ENCODE data around the gene FBN2. TPM values are rescaled to one million over a fixed set of nuclear protein-coding genes. Genes with fewer than 3 reads are reported as not detected.

Gene FBN2
- total RNA-seq, 4 donors from 2014 or later: 0.24 to 1.3 (median 0.89) TPM

DNA sequence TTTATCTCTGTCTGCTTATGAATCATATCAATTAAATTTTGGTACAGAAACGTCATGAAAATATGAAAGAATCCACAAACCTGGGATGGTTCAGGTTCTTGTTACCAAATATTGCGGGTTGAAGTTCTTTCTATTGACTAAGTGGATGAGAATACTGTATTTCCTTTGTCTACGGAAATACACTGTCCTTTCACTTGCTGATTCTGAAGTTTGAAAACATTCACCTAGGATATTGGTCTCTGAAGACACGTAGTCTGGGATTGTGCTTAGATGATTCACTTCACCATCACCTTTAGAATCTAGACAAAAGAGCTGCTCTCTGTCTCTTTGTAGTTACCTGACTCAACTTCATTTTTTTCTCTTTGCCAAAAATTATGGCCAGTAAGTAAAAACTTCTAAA, 222.4 kb downstream of the FBN2 start:
- H3K9me3 ChIP-seq: no peaks in the 10 kb centered on the region
- H3K27ac ChIP-seq: no peak overlapping the region
- DNase-seq (ENCODE audit: low spot score in 2 of 2): no peak
- no peaks in the 10 kb centered on the region for H3K4me1 ChIP-seq
- WGBS: 87% methylated on average over 4 of the region's 4 CpGs
- H3K27me3 ChIP-seq: no peaks in the 10 kb centered on the region
- H3K36me3 ChIP-seq: no peaks in the 10 kb centered on the region
- H3K4me3 ChIP-seq: no peak overlapping the region
- TF ChIP-seq, protein P1, sequence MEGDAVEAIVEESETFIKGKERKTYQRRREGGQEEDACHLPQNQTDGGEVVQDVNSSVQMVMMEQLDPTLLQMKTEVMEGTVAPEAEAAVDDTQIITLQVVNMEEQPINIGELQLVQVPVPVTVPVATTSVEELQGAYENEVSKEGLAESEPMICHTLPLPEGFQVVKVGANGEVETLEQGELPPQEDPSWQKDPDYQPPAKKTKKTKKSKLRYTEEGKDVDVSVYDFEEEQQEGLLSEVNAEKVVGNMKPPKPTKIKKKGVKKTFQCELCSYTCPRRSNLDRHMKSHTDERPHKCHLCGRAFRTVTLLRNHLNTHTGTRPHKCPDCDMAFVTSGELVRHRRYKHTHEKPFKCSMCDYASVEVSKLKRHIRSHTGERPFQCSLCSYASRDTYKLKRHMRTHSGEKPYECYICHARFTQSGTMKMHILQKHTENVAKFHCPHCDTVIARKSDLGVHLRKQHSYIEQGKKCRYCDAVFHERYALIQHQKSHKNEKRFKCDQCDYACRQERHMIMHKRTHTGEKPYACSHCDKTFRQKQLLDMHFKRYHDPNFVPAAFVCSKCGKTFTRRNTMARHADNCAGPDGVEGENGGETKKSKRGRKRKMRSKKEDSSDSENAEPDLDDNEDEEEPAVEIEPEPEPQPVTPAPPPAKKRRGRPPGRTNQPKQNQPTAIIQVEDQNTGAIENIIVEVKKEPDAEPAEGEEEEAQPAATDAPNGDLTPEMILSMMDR (IDR thresholded peaks at IDR 0.05): no peak
- TF ChIP-seq POLR2A (IDR thresholded peaks at IDR 0.05): no peak
- no peak for TF ChIP-seq POLR2AphosphoS5 (IDR thresholded peaks at IDR 0.05)
- TF ChIP-seq EP300 (IDR thresholded peaks at IDR 0.05): no peak

DNA sequence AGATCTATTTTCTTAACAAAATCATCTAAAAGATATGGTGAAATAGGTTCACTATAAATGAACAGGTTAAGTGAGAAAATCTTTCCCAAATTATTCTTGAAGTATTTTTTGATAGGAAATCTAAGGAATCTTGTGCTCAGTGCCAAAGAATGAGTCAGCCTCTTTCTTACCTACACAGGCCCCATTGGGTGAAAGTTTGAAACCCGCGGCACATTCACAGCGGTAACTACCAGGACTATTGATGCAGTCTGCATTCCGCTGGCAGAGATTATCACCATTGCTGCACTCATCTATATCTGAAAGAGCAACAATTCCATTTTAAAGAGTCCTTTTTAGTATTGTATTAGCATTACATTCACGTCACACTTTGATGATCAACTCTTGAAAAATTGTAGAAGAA, 232.7 kb downstream of the FBN2 start:
- no peak overlapping the region for H3K4me3 ChIP-seq
- WGBS: 85% methylated on average over 5 of the region's 5 CpGs
- no peaks in the 10 kb centered on the region for H3K36me3 ChIP-seq
- H3K27me3 ChIP-seq: no peaks in the 10 kb centered on the region
- TF ChIP-seq EP300 (IDR thresholded peaks at IDR 0.05) (no peak), POLR2AphosphoS5 (IDR thresholded peaks at IDR 0.05) (no peak), POLR2A (IDR thresholded peaks at IDR 0.05) (no peak)
- TF ChIP-seq, protein P1 (IDR thresholded peaks at IDR 0.05): no peak
- H3K4me1 ChIP-seq: no peaks in the 10 kb centered on the region
- H3K27ac ChIP-seq: no peak overlapping the region
- DNase-seq (ENCODE audit: low spot score in 2 of 2): no peak
- no peaks in the 10 kb centered on the region for H3K9me3 ChIP-seq

DNA sequence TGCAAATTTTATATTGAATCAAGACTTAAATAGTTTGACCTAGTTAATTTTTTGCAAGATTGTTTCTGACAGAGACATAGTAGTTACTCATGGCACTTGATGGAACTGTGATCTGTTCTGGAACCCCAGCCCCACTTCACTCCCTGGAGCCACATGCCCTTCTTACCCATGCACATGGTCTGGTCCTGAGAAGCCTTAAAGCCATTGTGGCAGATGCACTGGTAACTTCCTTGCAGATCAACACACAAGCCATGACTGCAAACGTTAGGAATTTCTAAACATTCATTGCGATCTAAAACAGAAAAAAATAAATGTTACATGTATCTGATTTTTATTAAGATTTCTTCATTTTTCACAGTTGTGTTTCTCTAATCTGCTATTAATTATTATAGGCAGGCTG, 233.3 kb downstream of the FBN2 start:
- no peaks in the 10 kb centered on the region for H3K27me3 ChIP-seq
- WGBS: 45% methylated on average over 2 of the region's 2 CpGs
- no peaks in the 10 kb centered on the region for H3K4me1 ChIP-seq

DNA sequence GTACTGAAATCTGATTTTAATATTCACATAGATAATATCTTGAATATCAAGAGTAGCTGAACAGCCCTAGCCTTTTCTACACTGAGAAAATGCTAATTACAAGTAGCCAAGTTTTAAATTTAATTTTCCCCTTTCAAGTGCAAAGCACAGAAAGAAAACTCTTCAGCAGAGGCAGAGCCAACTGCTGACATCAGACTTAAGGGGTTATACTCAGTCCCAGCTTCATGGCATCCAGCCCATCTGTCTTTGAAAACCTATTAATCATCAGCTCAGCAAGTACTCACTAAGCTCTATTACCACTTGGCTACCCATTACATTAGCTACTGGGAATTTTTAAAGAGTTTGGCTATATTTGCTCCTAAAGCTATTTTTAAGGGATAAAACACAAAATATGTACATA, 234.0 kb downstream of the FBN2 start:
- no peak for DNase-seq (ENCODE audit: low spot score in 2 of 2)
- no peaks in the 10 kb centered on the region for H3K9me3 ChIP-seq
- H3K27me3 ChIP-seq: no peaks in the 10 kb centered on the region
- H3K4me1 ChIP-seq: no peaks in the 10 kb centered on the region
- no peaks in the 10 kb centered on the region for H3K36me3 ChIP-seq
- H3K4me3 ChIP-seq: no peak overlapping the region
- no peak overlapping the region for H3K27ac ChIP-seq
- TF ChIP-seq, protein P1 (IDR thresholded peaks at IDR 0.05): no peak
- TF ChIP-seq POLR2AphosphoS5 (IDR thresholded peaks at IDR 0.05): no peak
- no peak for TF ChIP-seq EP300 (IDR thresholded peaks at IDR 0.05)
- TF ChIP-seq POLR2A (IDR thresholded peaks at IDR 0.05): no peak

More for the DNA sequence above, 233.3 kb downstream of the FBN2 start:
- no peaks in the 10 kb centered on the region for H3K9me3 ChIP-seq
- no peaks in the 10 kb centered on the region for H3K36me3 ChIP-seq
- DNase-seq (ENCODE audit: low spot score in 2 of 2): no peak
- TF ChIP-seq EP300 (IDR thresholded peaks at IDR 0.05) (no peak), POLR2A (IDR thresholded peaks at IDR 0.05) (no peak), POLR2AphosphoS5 (IDR thresholded peaks at IDR 0.05) (no peak)
- no peak overlapping the region for H3K4me3 ChIP-seq
- H3K27ac ChIP-seq: no peak overlapping the region

DNA sequence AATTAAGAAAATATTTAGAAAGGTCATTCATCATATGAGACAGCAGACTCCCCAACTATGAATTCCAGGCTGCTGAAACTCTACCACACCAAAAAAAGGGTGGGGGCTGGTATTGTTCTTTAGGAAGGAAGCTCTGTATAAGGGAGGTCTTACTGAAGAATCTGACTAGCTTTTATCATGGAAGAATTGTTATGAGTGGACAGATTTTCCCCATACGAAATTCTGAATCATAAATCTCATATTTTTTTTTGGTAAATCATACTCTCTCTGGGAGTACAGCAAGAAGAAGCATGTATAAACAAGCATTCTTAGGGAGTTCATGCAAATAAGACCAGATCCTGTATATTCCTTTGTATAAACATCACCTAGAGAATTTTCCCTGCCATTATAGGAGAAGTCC, 234.5 kb downstream of the FBN2 start:
- Histone ChIP-seq H3K4me3 (no peak overlapping the region), H3K9me3 (no peaks in the 10 kb centered on the region), H3K4me1 (no peaks in the 10 kb centered on the region), H3K27me3 (no peaks in the 10 kb centered on the region), H3K27ac (no peak overlapping the region), H3K36me3 (no peaks in the 10 kb centered on the region)
- DNase-seq (ENCODE audit: low spot score in 2 of 2): no peak
- WGBS: 22% methylated on average over 1 of the region's 1 CpG
- TF ChIP-seq, protein P1 (IDR thresholded peaks at IDR 0.05): no peak
- TF ChIP-seq POLR2A (IDR thresholded peaks at IDR 0.05): no peak
- no peak for TF ChIP-seq POLR2AphosphoS5 (IDR thresholded peaks at IDR 0.05)
- TF ChIP-seq EP300 (IDR thresholded peaks at IDR 0.05): no peak

DNA sequence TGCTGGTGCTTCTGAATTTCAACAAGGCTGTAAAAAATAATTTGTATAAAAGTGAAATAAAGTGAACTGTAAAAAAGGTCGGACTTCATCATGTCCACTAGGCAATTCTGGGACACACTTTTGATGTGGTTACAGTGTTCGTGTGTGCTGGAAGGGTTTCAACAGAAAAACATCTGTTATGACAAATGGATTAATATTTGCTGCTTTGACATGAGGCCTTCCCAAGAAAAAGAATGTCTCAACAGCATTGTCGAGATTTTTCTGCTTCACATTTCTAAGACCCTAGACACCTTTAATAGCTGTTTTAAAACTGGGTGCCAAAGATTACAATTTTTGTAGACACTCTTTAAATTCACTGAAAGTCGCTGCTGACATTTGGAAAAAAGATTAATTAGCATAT, 237.9 kb downstream of the FBN2 start:
- TF ChIP-seq EP300 (IDR thresholded peaks at IDR 0.05): no peak
- TF ChIP-seq POLR2A (IDR thresholded peaks at IDR 0.05): no peak
- TF ChIP-seq, protein P1 (IDR thresholded peaks at IDR 0.05): no peak
- no peak for TF ChIP-seq POLR2AphosphoS5 (IDR thresholded peaks at IDR 0.05)
- Histone ChIP-seq H3K36me3 (no peaks in the 10 kb centered on the region), H3K9me3 (no peaks in the 10 kb centered on the region), H3K27ac (no peak overlapping the region), H3K4me3 (no peak overlapping the region), H3K27me3 (no peaks in the 10 kb centered on the region), H3K4me1 (no peaks in the 10 kb centered on the region)
- DNase-seq (ENCODE audit: low spot score in 2 of 2): no peak
- WGBS: 52% methylated on average over 4 of the region's 4 CpGs
